SK-N-DZ (cell line): Measurements from ENCODE around the gene ENDOV.

Experiments
- DNase-seq: peaks from one replicate; pipeline ENCODE4 v3.0.0-alpha.2; 2015; ENCODE audit warnings: low spot score

Gene ENDOV

DNA sequence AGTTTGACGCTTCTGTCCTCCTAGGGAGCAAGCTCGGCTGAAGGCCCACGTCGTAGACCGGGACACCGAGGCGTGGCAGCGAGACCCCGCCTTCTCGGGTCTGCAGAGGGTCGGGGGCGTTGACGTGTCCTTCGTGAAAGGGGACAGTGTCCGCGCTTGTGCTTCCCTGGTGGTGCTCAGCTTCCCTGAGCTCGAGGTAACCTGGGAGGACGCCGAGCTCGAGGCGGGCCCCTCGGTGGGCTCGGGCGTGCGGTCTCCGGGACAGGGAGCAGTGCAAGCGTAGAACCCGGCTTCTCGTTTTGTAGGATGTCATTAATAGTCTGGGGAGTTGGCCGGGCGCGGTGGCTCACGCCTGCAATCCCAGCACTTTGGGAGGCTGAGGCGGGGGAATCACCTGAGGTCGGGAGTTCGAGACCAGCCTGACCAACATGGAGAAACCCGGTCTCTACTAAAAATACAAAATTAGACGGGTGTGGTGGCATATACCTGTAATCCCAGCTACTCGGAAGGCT lies 715 bp downstream of the ENDOV start:
- no peak for DNase-seq

GRCh38 chr17:80416260-80416939 lies 1.4 kb downstream of the ENDOV start:
- DNase-seq: no peak

DNA sequence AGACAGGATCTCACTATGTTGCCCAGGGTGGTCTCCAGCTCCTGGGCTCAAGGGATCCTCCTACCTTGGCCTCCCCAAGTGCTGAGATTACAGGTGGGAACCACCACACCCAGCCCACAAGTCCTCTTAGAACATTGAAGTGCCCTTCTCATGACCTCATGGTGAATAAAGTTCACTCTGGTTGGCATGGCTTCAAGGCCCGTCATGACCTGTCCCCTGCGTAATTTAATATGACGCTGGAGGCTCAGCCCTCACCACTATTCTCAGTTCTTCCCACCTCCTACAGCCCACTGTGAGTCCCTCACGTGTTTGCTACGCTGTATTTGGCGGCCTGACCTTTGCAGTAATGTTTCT lies 1.9 kb downstream of the ENDOV start:
- no peak for DNase-seq

- no peak for DNase-seq
These were observed 3.6 kb downstream of the ENDOV start for GRCh38 chr17:80418589-80418988.

- no peak for DNase-seq
These were observed 4.3 kb downstream of the ENDOV start for GRCh38 chr17:80419255-80419654.

DNA sequence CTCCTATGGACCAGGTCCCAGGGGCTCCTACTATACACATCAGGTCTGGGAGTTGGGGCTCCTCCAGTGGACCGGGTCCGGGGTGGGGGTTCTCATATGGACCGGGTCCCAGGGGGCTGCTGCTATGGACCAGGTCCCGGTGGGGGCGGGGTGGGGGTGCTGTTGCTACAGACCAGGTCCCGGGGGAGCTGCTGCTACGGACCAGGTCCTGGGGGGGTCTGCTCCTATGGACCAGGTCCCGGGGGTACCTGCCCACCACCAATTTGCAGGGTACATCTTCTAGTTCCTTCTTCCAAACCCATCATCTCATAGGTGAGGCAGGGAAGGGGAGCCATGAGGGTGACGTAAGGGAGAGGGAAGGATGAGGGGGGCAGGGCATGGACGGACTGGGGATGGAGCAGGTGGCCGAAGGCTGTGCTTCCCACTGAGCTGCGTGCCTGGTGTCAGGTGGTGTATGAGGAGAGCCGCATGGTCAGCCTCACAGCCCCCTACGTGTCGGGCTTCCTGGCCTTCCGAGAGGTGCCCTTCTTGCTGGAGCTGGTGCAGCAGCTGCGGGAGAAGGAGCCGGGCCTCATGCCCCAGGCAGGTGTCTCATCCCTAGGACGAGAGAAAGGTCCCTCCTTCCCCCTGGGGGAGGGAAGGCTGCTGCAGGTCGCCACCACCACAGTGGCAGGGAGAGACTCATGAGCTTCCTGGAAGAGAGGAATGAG lies 6.6 kb downstream of the ENDOV start:
- DNase-seq: peak; percentile 32

- no peak for DNase-seq
These were observed 7.3 kb downstream of the ENDOV start for GRCh38 chr17:80422276-80422675.

DNA sequence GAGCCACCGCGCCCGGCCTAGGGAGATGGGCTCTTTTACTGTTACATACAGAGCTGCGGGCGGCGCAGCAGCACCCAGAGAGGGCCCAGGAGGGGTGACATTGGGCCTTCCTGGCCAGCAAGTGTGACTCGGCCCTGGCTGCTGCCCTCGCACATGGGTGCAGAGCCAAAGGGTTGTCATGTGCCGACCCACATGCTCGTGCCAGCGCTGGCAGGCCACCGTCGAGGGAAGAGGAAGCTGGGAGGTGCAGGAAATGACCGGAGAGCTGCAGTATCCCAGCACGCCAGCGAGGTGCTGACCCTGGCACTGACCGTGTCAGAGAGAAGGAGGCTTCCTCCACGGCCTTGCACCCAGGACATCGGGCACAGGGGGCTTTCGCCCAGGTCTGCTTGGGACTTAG lies 8.0 kb downstream of the ENDOV start:
- DNase-seq: no peak

GRCh38 chr17:80423536-80424225 lies 8.7 kb downstream of the ENDOV start:
- no peak for DNase-seq

DNA sequence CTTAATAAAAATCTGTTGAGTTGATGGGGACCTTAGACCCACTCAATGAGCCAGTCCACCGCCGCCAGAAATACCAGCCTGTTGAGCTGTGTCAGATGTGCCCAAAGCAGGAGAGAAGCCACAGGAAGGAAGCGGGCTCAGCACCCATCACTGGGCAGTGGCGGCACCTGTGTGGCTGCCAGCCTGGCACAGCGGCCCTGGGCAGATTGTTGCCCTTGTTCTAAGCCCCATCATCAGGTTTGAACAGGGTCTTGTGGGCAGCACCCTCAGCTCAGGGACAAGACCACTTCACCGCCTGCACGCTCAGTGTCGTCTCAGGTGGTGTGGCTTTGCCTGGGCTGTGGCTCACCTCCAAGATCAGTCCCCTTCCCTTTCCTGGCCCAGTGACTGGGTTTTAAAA lies 9.3 kb downstream of the ENDOV start:
- DNase-seq: no peak

GRCh38 chr17:80424878-80425765 lies 10.2 kb downstream of the ENDOV start:
- DNase-seq: no peak

DNA sequence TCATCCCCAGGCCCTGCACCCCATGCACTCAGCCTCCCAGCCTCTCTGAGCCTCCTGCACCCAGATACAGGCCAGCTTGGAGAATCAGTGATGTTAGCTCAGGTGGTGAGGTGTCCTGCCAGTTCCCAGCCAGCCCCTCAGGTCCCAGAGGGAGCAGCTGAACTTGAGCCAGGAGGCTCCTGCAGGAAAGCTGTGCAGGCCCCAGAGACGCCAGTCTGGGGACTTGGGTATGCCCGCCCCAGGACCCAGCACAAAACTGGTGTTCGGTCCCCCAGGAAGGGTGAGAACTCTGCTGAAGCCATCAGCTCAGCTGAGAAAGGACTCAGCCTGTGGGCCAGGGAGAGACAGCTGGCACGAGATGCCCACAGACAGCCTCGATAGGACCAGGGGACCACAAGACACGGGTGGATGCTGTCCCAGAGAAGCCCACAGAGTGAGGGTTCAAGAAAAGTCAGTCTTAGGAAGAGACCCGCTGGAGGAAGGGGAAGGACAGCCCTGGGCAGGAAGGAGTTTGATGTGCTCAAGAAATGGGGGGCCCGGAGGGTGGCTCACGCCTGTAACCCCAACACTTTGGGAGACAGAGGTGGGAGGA lies 11.0 kb downstream of the ENDOV start:
- DNase-seq: no peak

- DNase-seq: peak; percentile 79
These were observed 11.8 kb downstream of the ENDOV start for GRCh38 chr17:80426671-80427326.

- no peak for DNase-seq
These were observed 12.7 kb downstream of the ENDOV start for GRCh38 chr17:80427366-80428282.

DNA sequence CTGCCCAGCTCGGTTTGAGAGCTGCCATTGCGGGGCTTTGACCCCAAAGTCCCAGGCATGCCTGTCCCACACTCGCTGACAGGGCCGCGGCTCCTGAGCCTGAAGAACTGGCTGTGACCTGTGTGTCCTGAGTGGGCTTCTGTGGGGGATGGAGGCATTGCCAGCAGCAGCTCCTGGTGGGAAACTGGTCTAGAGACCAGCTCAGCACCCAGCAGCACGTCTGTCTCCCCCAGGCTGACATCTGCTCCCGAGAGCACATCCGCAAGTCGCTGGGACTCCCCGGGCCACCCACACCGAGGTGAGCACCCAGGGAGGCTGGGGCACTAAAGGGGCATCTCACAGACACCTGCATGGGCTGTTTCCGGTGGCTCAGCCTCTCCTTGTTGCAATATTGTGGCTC lies 13.4 kb downstream of the ENDOV start:
- DNase-seq: no peak

DNA sequence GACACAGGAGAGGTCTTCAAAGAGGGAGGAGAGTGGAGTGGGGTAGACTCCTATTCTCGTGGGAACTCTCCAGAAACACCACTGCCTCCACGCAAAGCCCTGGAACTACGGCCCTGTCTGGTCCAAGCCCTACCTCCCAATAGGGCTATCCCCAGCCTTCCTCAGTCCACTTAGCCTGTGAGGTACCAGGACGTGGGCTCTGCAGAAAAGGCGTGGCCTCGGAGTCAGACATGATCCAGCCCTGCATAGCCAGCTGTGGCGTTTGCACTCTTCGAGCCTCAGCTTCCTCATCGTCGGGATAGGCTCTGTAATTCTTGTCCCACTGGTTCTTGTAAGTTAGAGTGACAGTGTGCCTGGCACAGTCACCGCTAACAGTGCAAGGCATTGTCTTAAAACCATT lies 13.8 kb downstream of the ENDOV start:
- DNase-seq: no peak

GRCh38 chr17:80429356-80430275 lies 14.6 kb downstream of the ENDOV start:
- no peak for DNase-seq

- DNase-seq: no peak
These were observed 15.7 kb downstream of the ENDOV start for GRCh38 chr17:80430446-80431245.
